ENCODE results near the gene KNSTRN.
A peak's percentile ranks its signal among the peaks of the same experiment; 100 is the strongest.

- peak; percentile 84 for TF ChIP-seq CTCF (tag by site-specific recombination; IDR thresholded peaks at IDR 0.05)
- no peak for TF ChIP-seq ZNF792 (tag by site-specific recombination; IDR thresholded peaks at IDR 0.05)
- TF ChIP-seq ZNF76 (tag by site-specific recombination; IDR thresholded peaks at IDR 0.05; ENCODE audit: borderline replicate concordance, low read depth) = no peak
- no peak for TF ChIP-seq PRDM1 (tag by site-specific recombination; IDR thresholded peaks at IDR 0.05)
- no peak for TF ChIP-seq ZNF561 (tag by site-specific recombination; IDR thresholded peaks at IDR 0.05; ENCODE audit: borderline replicate concordance)
- peak; percentile 46; the same call in 1 of the 2 replicates for TF ChIP-seq ZBTB7A (tag by site-specific recombination; IDR thresholded peaks at IDR 0.05; ENCODE audit: low read depth)
- no peak for TF ChIP-seq ZNF121 (tag by site-specific recombination; IDR thresholded peaks at IDR 0.05)
- no peak for TF ChIP-seq ZNF24 (tag by site-specific recombination; IDR thresholded peaks at IDR 0.05)
- no peak for TF ChIP-seq KLF10 (tag by site-specific recombination; IDR thresholded peaks at IDR 0.05)
Measured at GRCh38 chr15:40338041-40338657, 44.4 kb upstream of the KNSTRN start.
